Measurements from ENCODE around the gene ACOT9. TPM values are rescaled to one million over a fixed set of nuclear protein-coding genes. Genes with fewer than 3 reads are reported as not detected.

ACOT9 gene
- total RNA-seq, 1 experiment from 2014 or later, result 47.0 TPM

DNA sequence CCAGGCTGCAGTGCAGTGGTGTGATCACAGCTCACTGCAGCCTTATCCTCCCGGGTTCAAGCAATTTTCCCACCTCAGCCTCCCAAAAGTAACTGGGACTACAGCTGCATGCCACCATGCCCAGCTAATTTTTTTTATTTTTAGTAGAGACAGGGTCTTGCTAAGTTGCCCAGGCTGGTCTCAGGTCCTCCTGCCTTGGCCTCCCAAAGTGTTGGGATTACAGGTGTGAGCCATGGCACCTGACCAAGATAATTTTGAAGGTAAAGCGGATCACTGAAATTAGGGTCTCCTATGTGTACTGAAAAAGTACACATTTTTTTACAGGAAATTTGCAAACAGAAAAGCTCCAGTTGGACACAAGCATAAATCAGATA is 44.7 kb upstream of the ACOT9 start:
- Histone ChIP-seq H3K9me2 (ENCODE audit: insufficient read depth) (no peaks in the 10 kb centered on the region), H3K9me3 (ENCODE audit: insufficient read depth, low read depth) (no peaks in the 10 kb centered on the region), H3K27me3 (ENCODE audit: insufficient read depth, low read depth) (no peaks in the 10 kb centered on the region), H3K27ac (0 out of 2 replicates have a peak overlapping the region, but pooled peaks have one; percentile 56), H3K4me3 (no peak overlapping the region), H2AFZ (no peak overlapping the region), H3K4me1 (replicated peaks; ENCODE audit: insufficient read depth) (peaks cover 30% of the 10 kb centered on the region), H3F3A (ENCODE audit: insufficient read depth, low read depth) (peaks cover 44% of the 10 kb centered on the region), H4K20me1 (ENCODE audit: insufficient read depth) (peaks cover 12% of the 10 kb centered on the region), H3K4me2 (no peak overlapping the region), H3K79me2 (ENCODE audit: low read depth) (peaks cover 24% of the 10 kb centered on the region), H3K36me3 (ENCODE audit: low read depth) (peaks cover 22% of the 10 kb centered on the region)
- ChIA-PET POLR2A (ENCODE audit: unreplicated experiment) (no interaction called here), CTCF (no interaction called here)
- intact Hi-C loops (cut with micrococcal nuclease; ENCODE audit: unreplicated experiment), result no loop called here
- DNase-seq, result no peak
- TF ChIP-seq, protein P1, sequence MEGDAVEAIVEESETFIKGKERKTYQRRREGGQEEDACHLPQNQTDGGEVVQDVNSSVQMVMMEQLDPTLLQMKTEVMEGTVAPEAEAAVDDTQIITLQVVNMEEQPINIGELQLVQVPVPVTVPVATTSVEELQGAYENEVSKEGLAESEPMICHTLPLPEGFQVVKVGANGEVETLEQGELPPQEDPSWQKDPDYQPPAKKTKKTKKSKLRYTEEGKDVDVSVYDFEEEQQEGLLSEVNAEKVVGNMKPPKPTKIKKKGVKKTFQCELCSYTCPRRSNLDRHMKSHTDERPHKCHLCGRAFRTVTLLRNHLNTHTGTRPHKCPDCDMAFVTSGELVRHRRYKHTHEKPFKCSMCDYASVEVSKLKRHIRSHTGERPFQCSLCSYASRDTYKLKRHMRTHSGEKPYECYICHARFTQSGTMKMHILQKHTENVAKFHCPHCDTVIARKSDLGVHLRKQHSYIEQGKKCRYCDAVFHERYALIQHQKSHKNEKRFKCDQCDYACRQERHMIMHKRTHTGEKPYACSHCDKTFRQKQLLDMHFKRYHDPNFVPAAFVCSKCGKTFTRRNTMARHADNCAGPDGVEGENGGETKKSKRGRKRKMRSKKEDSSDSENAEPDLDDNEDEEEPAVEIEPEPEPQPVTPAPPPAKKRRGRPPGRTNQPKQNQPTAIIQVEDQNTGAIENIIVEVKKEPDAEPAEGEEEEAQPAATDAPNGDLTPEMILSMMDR (conservative IDR thresholded peaks at IDR 0.05), result no peak
- no peak for TF ChIP-seq EZH2 (IDR thresholded peaks at IDR 0.05; ENCODE audit: low read depth)
- BruUV-seq (replicated peaks), result no TSS peak

DNA sequence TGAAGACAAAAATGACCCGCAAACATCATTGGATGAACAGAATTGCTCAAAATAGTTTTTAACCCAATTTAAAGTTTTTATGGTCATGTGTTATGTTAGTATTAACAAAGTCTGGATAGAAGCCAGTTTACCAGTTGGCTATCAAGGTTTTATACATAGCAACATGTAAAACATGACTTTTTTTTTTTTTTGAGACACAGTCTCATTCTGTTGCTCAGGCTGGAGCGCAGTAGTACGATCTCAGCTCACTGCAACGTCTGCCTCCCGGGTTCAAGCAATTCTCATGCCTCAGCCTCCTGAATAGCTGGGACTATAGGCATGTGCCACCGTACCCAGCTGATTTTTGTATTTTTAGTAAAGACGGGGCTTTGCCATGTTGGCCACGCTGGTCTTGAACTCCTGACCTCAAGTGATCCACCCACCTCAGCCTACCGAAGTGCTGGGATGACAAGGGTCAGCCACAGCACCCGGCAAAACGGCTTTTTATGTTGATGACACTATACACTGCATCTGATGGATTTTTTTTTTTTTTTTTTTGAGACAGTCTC is 43.3 kb upstream of the ACOT9 start:
- Histone ChIP-seq H3K27me3 (ENCODE audit: insufficient read depth, low read depth) (no peaks in the 10 kb centered on the region), H3K27ac (0 out of 2 replicates have a peak overlapping the region, but pooled peaks have one; percentile 82), H4K20me1 (ENCODE audit: insufficient read depth) (peaks cover 12% of the 10 kb centered on the region), H3K4me1 (replicated peaks; ENCODE audit: insufficient read depth) (peaks cover 27% of the 10 kb centered on the region), H3K4me3 (no peak overlapping the region), H3F3A (ENCODE audit: insufficient read depth, low read depth) (peaks cover 51% of the 10 kb centered on the region), H3K9me3 (ENCODE audit: insufficient read depth, low read depth) (no peaks in the 10 kb centered on the region), H3K79me2 (ENCODE audit: low read depth) (peaks cover 24% of the 10 kb centered on the region), H3K9me2 (ENCODE audit: insufficient read depth) (no peaks in the 10 kb centered on the region), H2AFZ (no peak overlapping the region), H3K36me3 (ENCODE audit: low read depth) (peaks cover 22% of the 10 kb centered on the region), H3K4me2 (no peak overlapping the region; the same call in 1 of the 2 replicates)
- CTCF ChIA-PET, result interaction anchor here (0.6 kb wide), 1 partner anchor 120 kb away, joined by 12 read pairs; no protein-coding TSS in a partner anchor
- BruUV-seq (replicated peaks), result no TSS peak
- intact Hi-C loops (cut with micrococcal nuclease; ENCODE audit: unreplicated experiment), result no loop called here
- POLR2A ChIA-PET (ENCODE audit: unreplicated experiment), result interaction anchor here (0.6 kb wide), 1 partner anchor 70 kb away, joined by 12 read pairs; no protein-coding TSS in a partner anchor
- TF ChIP-seq EZH2 (IDR thresholded peaks at IDR 0.05; ENCODE audit: low read depth), result no peak
- TF ChIP-seq, protein P1 (conservative IDR thresholded peaks at IDR 0.05), result no peak
- DNase-seq, result peak in 1 of 2 experiments; percentile 56

- Histone ChIP-seq H3K27me3 (ENCODE audit: insufficient read depth, low read depth) (no peaks in the 10 kb centered on the region), H3K36me3 (ENCODE audit: low read depth) (peaks cover 22% of the 10 kb centered on the region), H3K4me2 (peak overlapping the region; percentile 97), H3K4me3 (peak overlapping the region; percentile 94; the same call in 1 of the 2 replicates), H3K9me2 (ENCODE audit: insufficient read depth) (no peaks in the 10 kb centered on the region), H2AFZ (no peak overlapping the region), H3K9me3 (ENCODE audit: insufficient read depth, low read depth) (no peaks in the 10 kb centered on the region), H3K4me1 (replicated peaks; ENCODE audit: insufficient read depth) (peaks cover 34% of the 10 kb centered on the region), H3F3A (ENCODE audit: insufficient read depth, low read depth) (peaks cover 56% of the 10 kb centered on the region), H3K27ac (peak overlapping the region; percentile 82), H3K79me2 (ENCODE audit: low read depth) (peaks cover 24% of the 10 kb centered on the region), H4K20me1 (ENCODE audit: insufficient read depth) (peaks cover 12% of the 10 kb centered on the region)
- CTCF ChIA-PET, result no interaction called here
- POLR2A ChIA-PET (ENCODE audit: unreplicated experiment), result no interaction called here
- no peak for DNase-seq
- BruUV-seq (replicated peaks), result no TSS peak
- TF ChIP-seq, protein P1 (conservative IDR thresholded peaks at IDR 0.05), result no peak
- no peak for TF ChIP-seq EZH2 (IDR thresholded peaks at IDR 0.05; ENCODE audit: low read depth)
- intact Hi-C loops (cut with micrococcal nuclease; ENCODE audit: unreplicated experiment), result no loop called here
These were observed 42.5 kb upstream of the ACOT9 start for GRCh38 chrX:23785580-23785979.
